Smooth muscle cell (in vitro differentiated cells): ENCODE measurements around the gene LRRFIP1. TPM values are rescaled to one million over a fixed set of nuclear protein-coding genes. Genes with fewer than 3 reads are reported as not detected.

Experiments
- DNase-seq: peaks from one replicate; lab custom pipeline; 2025; ENCODE audit not compliant: unreplicated experiment; lab: John Stamatoyannopoulos, UW
- H2AFZ ChIP-seq: fragments of 200-600 bp; sonication (generic); 2 replicates; pipeline ENCODE4 v1.6.0; 2016; ENCODE audit warnings: antibody characterized with exemption, low read depth, mild to moderate bottlenecking
- H3F3A ChIP-seq: fragments of 200-600 bp; sonication (generic); 2 replicates; pipeline ENCODE4 v1.6.0; 2017; ENCODE audit warnings: antibody characterized with exemption, low read depth
- H3K27ac ChIP-seq: fragments of 200-600 bp; sonication (generic); 2 replicates; pipeline ENCODE4 v1.5.1; 2016; ENCODE audit warnings: low read depth, mild to moderate bottlenecking
- H3K27me3 ChIP-seq: fragments of 200-600 bp; sonication (generic); 2 replicates; pipeline ENCODE4 v1.6.1; 2016; ENCODE audit warnings: low read depth, mild to moderate bottlenecking
- H3K36me3 ChIP-seq: fragments of 200-600 bp; sonication (generic); 2 replicates; pipeline ENCODE4 v1.5.1; 2016; ENCODE audit warnings: low read depth
- H3K4me1 ChIP-seq: fragments of 200-600 bp; sonication (generic); 2 replicates; pipeline ENCODE4 v1.5.1; 2016; ENCODE audit warnings: low read depth
- H3K4me2 ChIP-seq: fragments of 200-600 bp; sonication (generic); 2 replicates; pipeline ENCODE4 v1.6.0; 2016; ENCODE audit warnings: mild to moderate bottlenecking
- H3K4me3 ChIP-seq: fragments of 200-600 bp; sonication (generic); 2 replicates; pipeline ENCODE4 v1.5.1; 2016; ENCODE audit warnings: mild to moderate bottlenecking
- H3K79me2 ChIP-seq: fragments of 200-600 bp; sonication (generic); 2 replicates; pipeline ENCODE4 v1.6.0; 2016; ENCODE audit warnings: low read depth, mild to moderate bottlenecking
- H3K9ac ChIP-seq: fragments of 200-600 bp; sonication (generic); 2 replicates; pipeline ENCODE4 v1.6.0; 2016; ENCODE audit warnings: low read depth
- H3K9me3 ChIP-seq: fragments of 200-600 bp; sonication (generic); replicated peaks from 2 replicates; pipeline ENCODE4 v1.5.1; 2016; ENCODE audit warnings: low read depth
- H4K20me1 ChIP-seq: fragments of 200-600 bp; sonication (generic); 2 replicates; pipeline ENCODE4 v1.6.0; 2016; ENCODE audit warnings: low read depth
- WGBS: methylation state at CpG from one replicate; pipeline ENCODE4 v1.1.7; 2016; ENCODE audit warnings: low lambda C conversion rate; 5-methylcytosine and 5-hydroxymethylcytosine counted together
- polyA plus RNA-seq: library from polyadenylated mRNA; unstranded; fragments of >200 nt; fragmentation: Nextera tagmentation; extraction: Ambion mirVana; gene quantifications from 2 replicates; pipeline ENCODE4 v1.2.1, GENCODE V29; 2016
- total RNA-seq: library from RNA; depleted of rRNA; stranded (reverse); fragments of >200 nt; gene quantifications from 2 replicates; pipeline ENCODE4 v1.2.3, GENCODE V29; 2014
- TF ChIP-seq, protein P1 (sequence below): fragments of 200-600 bp; sonication (generic); IDR thresholded peaks from 2 replicates; pipeline ENCODE4 v1.5.1; 2017; ENCODE audit warnings: borderline replicate concordance, mild to moderate bottlenecking, antibody characterized with exemption; ENCODE audit not compliant: insufficient read depth, poor library complexity, severe bottlenecking

LRRFIP1 gene
- total and polyA plus RNA-seq, 2 experiments from 2014 or later, result 36.2 to 65.1 TPM

DNA sequence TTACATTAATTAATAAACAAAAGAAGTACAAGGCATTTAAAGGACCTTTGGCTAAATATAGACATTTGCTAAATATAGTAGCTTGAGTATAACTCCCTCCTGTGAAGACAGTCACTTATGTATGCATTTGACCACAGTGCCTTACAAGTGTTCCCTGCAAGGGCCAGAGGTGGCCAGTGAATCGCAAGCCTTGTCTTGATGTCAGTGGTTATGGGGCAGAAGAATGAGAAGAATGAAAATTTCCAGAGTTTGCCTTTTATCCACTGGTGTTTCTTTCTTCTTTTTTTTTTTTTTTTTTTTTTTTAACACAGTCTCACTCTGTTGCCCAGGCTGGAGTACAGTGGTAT is 1.8 kb downstream of the LRRFIP1 start:
- WGBS, result 67% methylated on average over 1 of the region's 1 CpG
- peaks cover 6% of the 10 kb centered on the region for H3K4me1 ChIP-seq
- peak overlapping the region; percentile 87 for H3K4me2 ChIP-seq
- peaks cover 36% of the 10 kb centered on the region for H4K20me1 ChIP-seq
- no peak for DNase-seq
- H3K79me2 ChIP-seq, result peaks cover 16% of the 10 kb centered on the region
- H3K36me3 ChIP-seq, result no peaks in the 10 kb centered on the region
- no peaks in the 10 kb centered on the region for H3K27me3 ChIP-seq
- H3F3A ChIP-seq, result peaks cover 4% of the 10 kb centered on the region
- H3K9me3 ChIP-seq, result peaks cover under 1% of the 10 kb centered on the region
- no peak overlapping the region for H3K27ac ChIP-seq
- H3K9ac ChIP-seq, result no peak overlapping the region
- TF ChIP-seq, protein P1, sequence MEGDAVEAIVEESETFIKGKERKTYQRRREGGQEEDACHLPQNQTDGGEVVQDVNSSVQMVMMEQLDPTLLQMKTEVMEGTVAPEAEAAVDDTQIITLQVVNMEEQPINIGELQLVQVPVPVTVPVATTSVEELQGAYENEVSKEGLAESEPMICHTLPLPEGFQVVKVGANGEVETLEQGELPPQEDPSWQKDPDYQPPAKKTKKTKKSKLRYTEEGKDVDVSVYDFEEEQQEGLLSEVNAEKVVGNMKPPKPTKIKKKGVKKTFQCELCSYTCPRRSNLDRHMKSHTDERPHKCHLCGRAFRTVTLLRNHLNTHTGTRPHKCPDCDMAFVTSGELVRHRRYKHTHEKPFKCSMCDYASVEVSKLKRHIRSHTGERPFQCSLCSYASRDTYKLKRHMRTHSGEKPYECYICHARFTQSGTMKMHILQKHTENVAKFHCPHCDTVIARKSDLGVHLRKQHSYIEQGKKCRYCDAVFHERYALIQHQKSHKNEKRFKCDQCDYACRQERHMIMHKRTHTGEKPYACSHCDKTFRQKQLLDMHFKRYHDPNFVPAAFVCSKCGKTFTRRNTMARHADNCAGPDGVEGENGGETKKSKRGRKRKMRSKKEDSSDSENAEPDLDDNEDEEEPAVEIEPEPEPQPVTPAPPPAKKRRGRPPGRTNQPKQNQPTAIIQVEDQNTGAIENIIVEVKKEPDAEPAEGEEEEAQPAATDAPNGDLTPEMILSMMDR, result no peak
- H2AFZ ChIP-seq, result no peak overlapping the region
- no peak overlapping the region for H3K4me3 ChIP-seq

GRCh38 chr2:237629739-237630138 is 2.4 kb downstream of the LRRFIP1 start:
- no peak for DNase-seq

GRCh38 chr2:237630216-237631000 is 3.0 kb downstream of the LRRFIP1 start:
- WGBS, result 81% methylated on average over 12 of the region's 12 CpGs
- TF ChIP-seq, protein P1, result no peak
- DNase-seq, result no peak

More at GRCh38 chr2:237629739-237630138, 2.4 kb downstream of the LRRFIP1 start:
- TF ChIP-seq, protein P1, result no peak
- H3K9me3 ChIP-seq, result peaks cover 7% of the 10 kb centered on the region
- H4K20me1 ChIP-seq, result peaks cover 36% of the 10 kb centered on the region
- H3K4me3 ChIP-seq, result no peak overlapping the region
- WGBS, result 56% methylated on average over 8 of the region's 8 CpGs
- peaks cover 4% of the 10 kb centered on the region for H3F3A ChIP-seq
- H3K79me2 ChIP-seq, result peaks cover 21% of the 10 kb centered on the region
- H3K36me3 ChIP-seq, result peaks cover 3% of the 10 kb centered on the region
- no peak overlapping the region for H3K9ac ChIP-seq
- H3K27me3 ChIP-seq, result no peaks in the 10 kb centered on the region
- no peak overlapping the region for H3K27ac ChIP-seq
- no peak overlapping the region for H2AFZ ChIP-seq
- H3K4me1 ChIP-seq, result peaks cover 6% of the 10 kb centered on the region
- no peak overlapping the region for H3K4me2 ChIP-seq

More at GRCh38 chr2:237630216-237631000, 3.0 kb downstream of the LRRFIP1 start:
- peaks cover 6% of the 10 kb centered on the region for H3K36me3 ChIP-seq
- peaks cover 6% of the 10 kb centered on the region for H3K4me1 ChIP-seq
- peaks cover 36% of the 10 kb centered on the region for H4K20me1 ChIP-seq
- H3K9ac ChIP-seq, result no peak overlapping the region
- H3K27ac ChIP-seq, result no peak overlapping the region
- peaks cover 4% of the 10 kb centered on the region for H3F3A ChIP-seq
- no peak overlapping the region for H2AFZ ChIP-seq
- H3K4me2 ChIP-seq, result no peak overlapping the region
- H3K79me2 ChIP-seq, result peaks cover 27% of the 10 kb centered on the region
- no peak overlapping the region for H3K4me3 ChIP-seq
- peaks cover 7% of the 10 kb centered on the region for H3K9me3 ChIP-seq
- no peaks in the 10 kb centered on the region for H3K27me3 ChIP-seq
